NCI-H82 (cell line): ENCODE results near the gene AUH.
"Not testable (repeated sequence)": the region's sequence is repeated elsewhere in the genome, so short reads cannot be mapped to it uniquely, and the experiment has no call there.

Experiments
- DNase-seq: peaks from one replicate; lab custom pipeline; 2025; lab: John Stamatoyannopoulos, UW

The AUH gene, protein sequence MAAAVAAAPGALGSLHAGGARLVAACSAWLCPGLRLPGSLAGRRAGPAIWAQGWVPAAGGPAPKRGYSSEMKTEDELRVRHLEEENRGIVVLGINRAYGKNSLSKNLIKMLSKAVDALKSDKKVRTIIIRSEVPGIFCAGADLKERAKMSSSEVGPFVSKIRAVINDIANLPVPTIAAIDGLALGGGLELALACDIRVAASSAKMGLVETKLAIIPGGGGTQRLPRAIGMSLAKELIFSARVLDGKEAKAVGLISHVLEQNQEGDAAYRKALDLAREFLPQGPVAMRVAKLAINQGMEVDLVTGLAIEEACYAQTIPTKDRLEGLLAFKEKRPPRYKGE

DNA sequence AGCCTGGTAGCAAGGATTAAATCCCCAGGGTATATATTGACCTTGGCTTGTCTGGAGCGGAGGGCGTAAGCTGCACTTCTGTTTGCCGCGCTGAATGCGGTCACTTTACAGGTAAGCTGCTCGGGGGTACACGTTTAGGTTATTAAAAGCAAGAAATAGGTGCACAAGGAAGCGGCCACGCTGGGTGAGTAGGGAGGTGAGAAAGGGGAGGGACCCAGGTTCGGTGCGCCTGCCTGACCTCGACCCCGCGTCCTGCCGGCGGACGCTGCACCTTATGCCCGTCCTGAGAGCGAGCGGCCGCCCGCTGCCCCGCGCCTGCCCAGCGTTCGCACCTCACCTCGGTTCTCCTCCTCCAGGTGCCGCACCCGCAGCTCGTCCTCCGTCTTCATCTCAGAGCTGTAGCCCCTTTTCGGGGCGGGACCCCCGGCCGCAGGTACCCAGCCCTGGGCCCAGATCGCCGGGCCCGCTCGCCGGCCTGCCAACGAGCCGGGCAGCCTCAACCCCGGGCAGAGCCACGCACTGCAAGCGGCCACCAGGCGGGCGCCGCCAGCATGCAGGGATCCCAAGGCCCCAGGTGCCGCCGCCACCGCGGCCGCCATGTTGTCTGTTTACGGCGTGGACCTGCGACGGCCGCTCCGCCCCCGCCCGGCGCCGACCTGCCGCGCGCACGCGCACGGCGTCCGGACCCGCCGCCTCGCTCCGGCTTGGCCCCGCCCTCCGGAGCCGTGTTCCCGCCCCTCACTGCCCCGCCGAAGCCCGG, at the start of gene AUH:
TSS of gene AUH (minus strand) at position 628 of the 760 bp plus-strand sequence. CDS start at position 599, 29 bp downstream.
- peak; percentile 80 for DNase-seq

DNA sequence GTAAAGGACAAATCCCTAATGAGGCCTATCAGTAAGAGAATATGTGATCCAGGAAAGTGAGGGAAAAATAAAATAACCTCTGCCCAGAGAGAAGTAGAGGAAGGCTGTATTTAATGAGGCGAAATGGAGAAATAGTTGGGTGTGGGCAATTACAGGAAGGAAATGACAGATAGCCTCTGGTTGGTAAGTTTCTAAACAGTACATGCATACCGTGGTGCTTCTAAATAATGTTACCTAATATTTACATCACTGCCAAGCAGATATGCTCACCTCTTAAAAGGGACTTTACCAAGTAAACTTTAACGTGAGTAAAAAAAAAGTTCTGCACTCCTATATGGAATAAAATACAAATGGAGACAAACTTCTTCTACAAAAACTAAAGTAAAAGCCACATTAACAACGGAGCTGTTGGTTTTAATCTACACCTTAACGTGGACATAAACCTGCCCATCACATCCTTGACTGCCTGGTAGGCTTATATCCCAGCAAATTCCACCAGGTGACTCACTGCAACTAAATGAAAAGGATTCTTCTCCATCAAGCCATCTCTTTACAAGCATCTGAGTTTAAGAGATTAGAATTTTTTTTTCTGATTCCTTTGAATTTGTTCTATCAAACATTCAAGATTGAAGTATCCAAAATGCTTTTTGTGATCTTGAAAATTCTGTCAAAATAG, 49.5 kb upstream of the AUH start:
- DNase-seq = no peak

DNA sequence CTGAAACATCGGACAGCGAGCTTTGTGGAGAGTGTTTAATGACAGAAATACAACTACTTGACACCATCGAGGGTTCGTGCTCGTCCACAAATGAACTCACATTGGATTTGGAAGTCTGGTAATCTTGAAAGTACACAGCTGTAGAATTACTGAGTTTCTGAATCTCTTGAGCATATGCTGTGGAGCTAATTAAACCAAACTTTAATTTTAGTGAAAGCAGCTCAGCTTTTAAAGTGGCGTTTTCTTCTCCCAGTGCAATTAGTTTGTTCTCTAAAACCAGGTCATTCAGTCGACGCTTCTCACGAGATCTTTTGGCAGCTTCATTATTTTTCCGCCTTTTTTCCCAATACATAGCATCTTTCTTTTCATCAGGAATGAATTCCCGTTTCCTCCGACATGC, 48.4 kb upstream of the AUH start:
- DNase-seq = no peak

DNA sequence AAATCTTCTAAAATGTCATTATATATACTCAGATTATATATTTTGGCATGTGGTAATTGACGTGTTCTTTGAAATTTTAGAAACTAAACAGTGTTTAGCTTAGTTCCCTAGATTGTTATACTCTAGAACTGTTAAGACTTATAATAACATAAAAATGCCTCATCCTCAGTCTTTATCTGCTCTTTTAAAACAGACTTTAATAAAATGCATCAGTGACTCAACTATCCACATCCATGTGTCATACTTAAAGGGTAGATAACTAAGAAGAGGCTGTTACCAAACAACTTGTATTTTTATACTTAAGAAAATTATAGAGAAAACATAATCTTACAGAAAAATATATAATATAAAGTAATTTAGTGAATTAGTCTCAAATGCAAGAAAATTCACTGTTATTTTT, 46.8 kb upstream of the AUH start:
- no peak for DNase-seq

DNA sequence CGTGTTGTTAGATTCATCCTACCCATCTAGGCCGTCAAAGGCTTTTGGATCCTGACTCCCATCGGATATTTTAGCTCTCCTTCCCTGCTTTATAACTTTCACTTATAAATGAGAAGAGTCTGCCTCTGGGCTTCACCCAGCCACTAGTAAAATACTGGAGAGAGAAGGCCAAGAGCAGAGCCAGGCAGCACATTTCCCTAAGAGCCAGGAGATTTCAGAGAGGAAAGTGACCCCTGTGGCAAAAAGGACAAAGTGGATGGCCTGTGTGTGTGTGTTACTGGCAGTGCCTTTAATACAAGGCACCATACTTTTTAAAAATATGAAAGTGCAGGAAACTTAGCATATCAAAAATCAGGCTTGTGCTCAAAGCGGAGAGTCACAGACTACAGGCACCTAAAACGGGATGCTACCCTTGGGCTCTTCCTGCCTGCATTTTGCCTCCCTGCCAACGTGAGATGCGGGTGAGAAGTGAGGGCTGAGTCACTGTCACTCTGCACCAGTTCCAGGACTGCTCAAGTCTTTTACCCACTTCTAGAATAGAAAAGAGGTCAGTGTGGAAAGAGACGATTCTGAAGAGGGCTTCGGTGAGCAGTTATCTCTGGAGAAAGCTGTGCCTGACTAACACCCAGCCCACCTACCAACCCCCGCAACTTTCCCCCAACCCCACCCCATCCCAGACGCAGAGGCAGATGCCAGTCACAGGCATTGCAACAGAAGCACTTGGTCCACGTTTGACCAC, 46.0 kb upstream of the AUH start:
- DNase-seq = no peak

DNA sequence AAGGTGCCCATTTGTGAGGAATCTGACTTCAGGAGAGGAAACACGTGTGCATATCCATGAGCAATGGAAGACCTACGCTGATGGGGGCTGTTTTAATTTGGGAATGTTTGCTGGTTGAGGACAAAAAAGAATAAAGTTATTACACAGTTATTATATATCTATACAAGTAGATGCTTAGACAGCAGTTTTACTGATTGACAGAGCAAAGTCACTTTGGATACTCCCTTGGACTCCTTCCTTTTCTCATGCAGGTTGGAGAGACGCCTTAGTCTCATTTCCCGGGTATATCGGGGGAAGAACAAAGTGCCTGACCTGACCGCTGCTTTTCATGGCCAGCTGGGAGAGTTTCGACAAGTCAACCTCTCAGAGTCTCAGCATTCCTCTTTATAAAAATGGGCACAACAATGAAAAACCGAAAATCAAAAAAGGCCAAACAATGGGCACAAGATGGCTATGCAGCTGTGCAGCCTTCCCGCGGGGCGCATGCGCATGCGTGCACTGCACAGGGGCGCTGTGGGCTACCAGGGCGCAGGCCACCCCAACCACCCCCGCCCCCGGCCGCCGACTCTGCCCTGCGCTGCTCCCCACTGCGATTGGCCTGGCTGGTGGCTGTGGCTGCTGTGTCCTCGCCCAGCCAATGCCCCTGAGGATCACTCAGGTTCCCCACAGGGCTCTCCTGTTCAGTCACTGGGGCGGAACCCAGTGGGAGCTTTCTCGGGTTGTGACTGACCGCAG, 43.8 kb upstream of the AUH start:
- no peak for DNase-seq

DNA sequence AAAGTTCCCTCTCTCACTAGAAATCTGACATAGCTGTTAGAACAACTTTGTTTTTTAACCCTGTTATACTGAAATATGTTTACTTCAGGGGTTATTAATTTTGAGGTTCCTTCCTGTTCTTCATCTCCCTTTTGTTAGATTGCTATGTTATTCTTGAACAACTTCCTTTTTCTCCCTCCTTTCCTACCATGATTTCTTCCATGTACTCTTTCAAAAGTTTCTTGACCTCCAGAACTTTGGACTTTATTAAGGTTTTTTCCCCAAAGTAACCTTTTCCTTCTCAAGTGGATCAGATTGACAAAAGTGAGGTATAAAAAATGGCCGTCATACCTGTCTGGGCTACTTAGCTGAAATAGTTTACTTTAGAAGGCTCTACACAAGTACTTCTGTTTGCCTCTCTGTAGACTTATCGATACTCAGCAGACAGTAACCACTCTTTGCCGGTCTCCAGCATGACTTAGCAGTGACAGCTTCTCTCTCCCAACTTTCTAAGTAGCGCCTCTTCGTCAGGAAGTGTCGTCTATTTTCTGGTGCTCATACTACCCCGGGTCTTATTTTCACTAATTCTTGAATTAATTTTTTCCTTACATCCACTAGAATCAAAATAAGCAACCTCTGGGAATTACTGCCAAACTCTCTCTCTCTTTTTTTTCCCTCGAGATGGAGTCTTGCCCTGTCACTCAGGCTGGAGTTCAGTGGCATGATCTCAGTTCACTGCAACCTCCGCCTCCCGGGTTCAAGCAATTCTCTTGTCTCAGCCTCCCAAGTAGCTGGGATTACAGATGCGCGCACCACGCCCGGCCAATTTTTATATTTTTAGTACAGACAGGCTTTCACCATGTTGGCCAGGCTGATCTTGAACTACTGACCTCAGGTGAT, 42.2 kb upstream of the AUH start:
- no peak for DNase-seq

DNA sequence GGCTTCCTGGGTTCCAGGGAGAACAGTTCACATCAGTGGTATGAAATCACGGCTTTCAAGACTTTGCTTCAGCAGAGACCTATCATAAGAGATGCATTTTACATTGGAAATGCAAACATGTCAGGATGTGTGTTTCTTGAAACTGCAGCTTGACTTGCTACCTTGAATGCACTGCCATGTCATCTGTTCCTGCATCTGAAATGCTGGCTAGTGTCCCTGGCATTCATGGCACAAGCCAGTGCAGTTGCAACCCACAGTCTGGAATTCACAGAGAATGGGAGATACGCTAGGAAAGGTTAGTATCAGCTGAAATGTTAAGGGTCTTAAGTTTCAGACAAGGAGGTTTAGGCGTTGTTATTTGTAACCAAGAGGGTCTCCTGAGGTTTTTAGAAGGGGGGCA, 37.2 kb upstream of the AUH start:
- no peak for DNase-seq

DNA sequence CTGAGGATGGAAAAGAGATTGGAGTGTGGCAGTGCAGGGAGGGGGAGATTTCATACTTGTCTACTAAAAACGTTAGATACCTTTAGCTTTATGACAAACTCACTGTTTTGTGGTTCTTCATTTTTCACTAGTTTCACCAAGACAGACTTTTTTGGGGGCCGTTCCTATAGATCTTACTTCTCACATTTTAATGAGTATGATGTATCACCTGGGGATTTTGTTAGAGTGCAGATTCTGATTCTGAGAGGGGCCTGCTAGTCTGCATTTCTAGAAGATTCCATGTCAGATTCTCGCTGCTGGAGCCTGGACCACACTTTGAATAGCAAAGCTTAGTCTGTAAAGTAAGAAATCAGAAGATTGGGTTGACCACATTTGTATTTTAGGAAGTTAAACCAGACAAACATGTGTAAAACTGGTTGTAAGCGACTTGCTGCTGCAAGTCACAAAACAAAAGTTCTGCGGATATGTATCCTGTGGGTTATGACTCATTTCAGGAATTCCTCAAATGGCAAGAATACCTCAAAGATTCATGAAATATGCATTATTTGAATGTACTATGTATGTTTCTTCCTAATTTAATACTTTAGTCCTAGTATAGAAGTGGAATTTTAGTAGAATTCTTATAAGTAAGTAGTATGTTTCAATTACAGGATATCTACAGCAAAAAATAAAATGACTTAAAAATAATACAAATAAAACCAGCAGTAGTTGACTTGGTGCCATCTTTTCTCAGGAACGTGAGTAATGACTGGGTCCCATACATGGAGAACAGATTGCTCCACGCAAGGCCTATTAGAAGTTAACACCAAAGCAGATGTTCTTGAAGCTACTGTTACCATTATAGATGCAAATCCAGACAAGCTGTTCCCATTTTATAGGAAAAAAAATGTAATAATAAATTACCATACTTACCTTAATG, 34.1 kb upstream of the AUH start:
- DNase-seq = peak; percentile 79

DNA sequence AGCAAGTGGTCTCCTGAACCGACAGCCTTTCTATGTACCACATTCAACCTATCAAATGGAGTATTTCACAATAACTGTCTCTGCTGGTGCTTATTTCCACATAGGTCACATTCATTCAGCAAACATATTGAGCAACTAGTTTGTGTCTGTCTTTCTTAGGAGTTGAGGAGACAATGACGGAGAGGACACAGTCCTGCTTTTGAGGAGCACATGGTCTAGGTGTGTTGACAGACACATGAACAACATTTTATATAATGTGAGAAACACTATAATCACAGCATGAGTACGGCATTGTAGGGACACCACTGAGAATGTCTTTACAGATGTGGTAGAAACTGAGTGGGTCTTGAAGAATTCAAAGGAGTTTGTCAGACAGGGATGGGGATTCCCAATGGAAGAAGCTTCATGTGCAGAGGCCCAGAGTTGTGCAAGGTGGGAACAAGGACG, 33.4 kb upstream of the AUH start:
- DNase-seq = no peak

DNA sequence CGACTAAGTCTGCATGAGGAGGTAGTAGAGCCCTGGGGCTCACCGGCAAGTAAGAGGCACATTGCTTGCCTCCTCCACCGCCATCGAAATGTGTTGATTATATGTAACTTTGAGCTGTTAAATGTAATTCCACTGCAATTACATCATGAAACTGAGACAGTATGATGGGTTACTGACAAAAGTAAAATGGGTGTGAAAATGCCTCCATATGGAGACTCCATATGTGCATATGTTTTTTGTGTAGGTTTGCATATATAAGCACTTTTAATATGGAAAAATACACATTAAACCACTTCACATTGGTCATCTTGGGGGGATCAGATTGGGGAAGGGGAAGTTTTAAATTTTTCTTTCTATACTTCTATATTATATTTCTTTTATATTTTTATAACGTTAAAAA, 32.1 kb upstream of the AUH start:
- no peak for DNase-seq

DNA sequence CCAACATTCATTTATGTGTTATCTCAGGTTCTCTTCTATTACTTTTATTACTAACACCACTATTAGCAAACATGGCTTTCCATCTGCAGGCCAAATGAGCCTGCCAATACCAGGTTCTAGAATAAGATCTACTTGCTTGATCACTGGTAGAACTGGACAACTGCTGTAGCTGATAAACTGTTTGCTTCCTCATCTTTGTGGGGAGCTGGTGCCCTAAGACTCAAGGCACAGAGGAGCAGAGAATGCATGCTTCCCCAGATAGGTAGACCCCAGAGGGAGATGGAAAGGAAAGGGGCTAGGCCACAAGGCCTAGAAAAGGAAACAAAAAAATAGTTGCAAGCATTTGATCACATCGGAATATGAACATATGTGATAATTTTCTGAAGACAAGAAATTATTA, 30.7 kb upstream of the AUH start:
- no peak for DNase-seq

DNA sequence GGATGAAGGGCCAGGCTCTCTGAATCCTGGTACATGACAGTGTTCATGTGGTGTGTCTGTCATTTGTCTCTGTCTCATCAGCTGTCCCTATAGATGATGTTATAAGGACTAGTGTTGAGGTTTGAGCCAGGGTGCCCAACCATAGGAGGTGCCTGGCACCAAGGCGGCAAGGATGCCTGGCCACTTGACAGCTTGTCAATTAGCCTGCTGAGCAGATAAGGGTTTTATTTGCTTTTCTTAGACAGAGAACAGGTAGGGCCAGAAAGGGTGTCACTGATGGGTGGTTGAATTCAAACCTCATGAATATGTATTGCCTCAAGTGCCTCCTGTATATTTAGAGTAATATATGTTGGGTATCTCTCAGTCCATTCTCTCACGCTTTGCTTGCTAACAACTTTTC, 30.1 kb upstream of the AUH start:
- DNase-seq = no peak

DNA sequence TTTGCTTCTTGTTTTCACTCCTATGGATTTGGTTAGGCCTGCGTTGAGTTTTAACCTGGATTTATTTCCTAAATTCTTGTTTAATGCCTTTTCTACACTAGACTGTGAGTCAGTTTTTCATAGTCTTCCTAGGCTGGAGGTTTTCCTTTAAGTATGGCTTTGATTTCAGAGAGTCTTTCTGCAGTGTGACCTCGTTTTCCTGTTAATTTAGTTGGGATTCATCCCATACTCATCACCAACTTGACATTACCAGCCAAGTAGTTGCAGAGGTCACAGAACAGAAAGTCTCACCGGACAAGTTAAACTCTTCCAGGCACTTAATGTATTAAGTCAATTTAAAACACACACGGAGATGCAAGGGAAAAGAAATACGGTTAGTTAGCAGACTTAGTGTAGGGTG, 29.7 kb upstream of the AUH start:
- DNase-seq = no peak

DNA sequence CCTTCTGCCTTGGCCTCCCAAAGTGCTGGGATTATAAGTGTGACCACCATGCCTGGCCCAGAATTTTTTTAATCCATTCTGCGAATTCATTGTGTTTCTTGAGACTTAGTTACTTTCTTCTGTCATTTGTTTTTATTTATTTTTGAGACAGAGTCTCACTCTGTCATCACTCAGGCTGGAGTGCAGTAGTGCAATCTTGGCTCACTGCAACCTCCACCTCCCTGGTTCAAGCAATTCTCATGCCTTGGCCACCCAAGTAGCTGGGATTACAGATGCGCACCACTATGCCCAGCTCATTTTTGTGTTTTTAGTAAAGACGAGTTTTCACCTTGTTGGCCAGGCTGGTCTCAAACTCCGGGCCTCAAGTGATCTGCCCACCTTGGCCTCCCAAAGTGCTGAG, 28.0 kb upstream of the AUH start:
- DNase-seq = not testable (repeated sequence)

DNA sequence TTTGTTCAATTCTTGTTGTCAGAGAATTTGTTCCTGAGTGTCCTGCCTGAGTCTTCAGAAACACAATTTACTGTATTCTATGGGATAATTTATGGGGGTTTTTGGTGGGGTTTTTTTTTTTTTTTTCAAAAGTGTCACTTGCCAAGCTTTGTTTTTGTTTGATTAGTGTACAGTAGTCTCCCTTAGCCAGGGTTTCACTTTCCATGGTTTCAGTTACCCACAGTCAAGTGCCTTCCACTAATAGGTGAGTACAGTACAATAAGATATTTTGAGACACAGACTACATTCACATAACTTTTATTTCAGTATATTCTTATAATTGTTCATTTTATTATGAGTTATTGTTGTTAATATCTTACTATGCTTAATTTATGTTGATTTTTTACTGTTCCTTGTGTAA, 25.0 kb upstream of the AUH start:
- no peak for DNase-seq

DNA sequence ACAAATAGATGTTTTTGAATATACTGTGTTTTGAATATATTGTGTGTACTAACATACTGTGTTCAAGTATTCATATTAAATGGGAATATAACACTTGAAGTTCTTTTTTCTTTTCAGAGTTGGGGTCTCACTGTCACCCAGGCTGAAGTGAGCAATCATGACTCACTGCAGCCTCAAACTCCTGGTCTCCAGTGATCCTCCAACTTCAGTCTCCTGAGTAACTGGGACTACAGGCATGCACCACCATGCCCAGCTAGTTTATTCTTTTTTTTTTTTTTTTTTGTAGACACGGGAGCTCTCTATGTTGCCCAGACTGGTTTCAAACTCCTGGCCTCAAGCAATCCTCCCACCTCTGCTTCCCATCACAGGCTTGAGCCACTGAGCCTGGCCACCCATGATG, 23.2 kb upstream of the AUH start:
- DNase-seq = no peak

DNA sequence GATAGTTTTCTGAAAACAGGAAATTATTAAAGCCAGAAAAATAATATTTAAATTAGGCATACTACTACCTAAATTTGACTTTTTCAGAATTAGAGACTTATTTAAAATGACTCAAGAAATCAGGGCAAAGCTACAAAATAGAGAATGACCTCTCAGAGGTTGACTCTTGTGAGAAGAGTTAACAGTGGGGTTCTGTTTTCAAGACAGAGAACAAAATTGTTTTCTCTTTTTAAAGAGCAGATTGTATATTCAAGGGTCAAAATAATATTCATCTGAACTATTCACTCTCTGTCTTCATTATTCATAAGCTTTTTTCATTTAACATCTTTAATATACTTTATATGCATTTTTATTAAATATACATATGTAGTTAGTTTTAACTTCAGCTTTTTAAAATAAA, 21.9 kb upstream of the AUH start:
- no peak for DNase-seq

DNA sequence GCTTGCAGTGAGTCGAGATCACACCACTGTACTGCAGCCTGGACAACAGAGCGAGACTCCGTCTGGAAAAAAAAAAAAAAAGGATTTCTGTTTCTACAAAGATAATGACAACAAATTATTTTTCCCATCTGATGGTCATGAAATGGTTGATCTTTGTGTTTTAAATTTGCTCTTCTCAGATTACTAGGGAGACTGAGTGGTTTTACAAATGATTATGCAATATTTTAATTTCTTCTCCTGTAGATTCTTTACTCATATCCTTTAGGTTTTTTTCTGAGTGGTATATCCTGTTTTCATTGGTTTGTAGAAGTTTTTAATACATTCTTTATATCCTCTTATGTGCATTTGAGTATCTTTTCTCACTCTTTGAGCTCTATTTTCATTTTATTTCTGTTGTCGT, 20.6 kb upstream of the AUH start:
- no peak for DNase-seq

DNA sequence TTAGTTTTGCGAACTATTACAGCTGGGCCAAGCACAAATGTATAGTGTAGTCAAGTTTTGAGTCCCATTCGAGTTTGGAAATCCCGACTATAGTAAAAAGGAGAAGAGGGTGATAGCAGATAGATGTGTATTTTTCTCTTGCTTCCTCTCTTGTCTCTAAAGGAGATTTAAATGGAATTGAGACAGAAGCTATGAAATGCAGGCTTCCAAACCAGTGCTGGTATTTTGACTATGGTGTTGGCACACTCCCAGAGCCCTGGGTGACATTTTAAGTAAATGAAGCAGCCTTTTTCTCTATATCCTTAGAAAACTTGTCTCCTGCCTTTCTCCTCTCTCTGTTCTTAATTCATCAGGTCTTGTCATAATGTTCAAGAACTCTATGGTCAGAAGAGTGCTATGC, 17.7 kb upstream of the AUH start:
- DNase-seq = no peak
